Mucosa of descending colon (tissue), 3 donors: ENCODE results near the gene FOXP1. TPM values are rescaled to one million over a fixed set of nuclear protein-coding genes. Genes with fewer than 3 reads are reported as not detected.

Experiments used
- ATAC-seq: fragments of 200-7000 bp; cut with Tn5 transposase; one replicate; pipeline ENCODE4 v1.9.1; 2020; ENCODE audit warnings: mild to moderate bottlenecking, moderate library complexity
- DNase-seq, 3 donors: peaks; one replicate each; pipeline ENCODE4 v3.0.0-alpha.2; 2020
- H3K36me3 ChIP-seq: fragments of 200-600 bp; one replicate; pipeline ENCODE4 v1.8.0; 2021; ENCODE audit warnings: low read depth, mild to moderate bottlenecking
- H3K4me1 ChIP-seq: fragments of 200-600 bp; one replicate; pipeline ENCODE4 v1.8.0; 2021; ENCODE audit warnings: low read depth, mild to moderate bottlenecking
- H3K4me3 ChIP-seq: fragments of 200-600 bp; one replicate; pipeline ENCODE4 v1.8.0; 2021; ENCODE audit warnings: mild to moderate bottlenecking
- H3K9me3 ChIP-seq: fragments of 200-600 bp; one replicate; pipeline ENCODE4 v1.8.0; 2021; ENCODE audit warnings: mild to moderate bottlenecking
- intact Hi-C, 2 donors: fragments of 100-400 bp; cut with DNase I in 1 of 2; cut with micrococcal nuclease in 1 of 2; formaldehyde crosslinking; loops; one replicate each; pipeline versions ENCODE4 v1.11.0 to v1.11.1; 2022; cut with DNase I, micrococcal nuclease
- total RNA-seq, 3 donors: library from RNA; stranded (reverse); fragmentation: NEBNext Ultra II Directional in 2 of 3; extraction: Animal tissue kit (Norgen Biotek cat#: 25700) in 2 of 3; gene quantifications; one replicate each; pipeline versions ENCODE4 v1.2.1 to v1.2.4, GENCODE V29; 2021 to 2023
- TF ChIP-seq, protein P1 (sequence below): fragments of 200-600 bp; IDR thresholded peaks from one replicate; pipeline ENCODE4 v1.8.0; 2022; ENCODE audit warnings: antibody characterized with exemption, mild to moderate bottlenecking
- donor health status: DM: no; HTN: no; CAD: no; lungs with moderate emphysema.
- donor health status: DM: no; HTN: no; CAD: no.
- donor health status: DM: no; HTN: yes; CAD: no.

FOXP1 gene
- total RNA-seq, 3 donors from 2014 or later = 133 to 217 (median 214) TPM

- Histone ChIP-seq H3K9me3 (no peaks in the 10 kb centered on the region), H3K4me3 (no peak overlapping the region), H3K36me3 (no peaks in the 10 kb centered on the region), H3K4me1 (peaks cover 30% of the 10 kb centered on the region)
- DNase-seq = no peak
- intact Hi-C loops = no loop called here
- TF ChIP-seq, protein P1, sequence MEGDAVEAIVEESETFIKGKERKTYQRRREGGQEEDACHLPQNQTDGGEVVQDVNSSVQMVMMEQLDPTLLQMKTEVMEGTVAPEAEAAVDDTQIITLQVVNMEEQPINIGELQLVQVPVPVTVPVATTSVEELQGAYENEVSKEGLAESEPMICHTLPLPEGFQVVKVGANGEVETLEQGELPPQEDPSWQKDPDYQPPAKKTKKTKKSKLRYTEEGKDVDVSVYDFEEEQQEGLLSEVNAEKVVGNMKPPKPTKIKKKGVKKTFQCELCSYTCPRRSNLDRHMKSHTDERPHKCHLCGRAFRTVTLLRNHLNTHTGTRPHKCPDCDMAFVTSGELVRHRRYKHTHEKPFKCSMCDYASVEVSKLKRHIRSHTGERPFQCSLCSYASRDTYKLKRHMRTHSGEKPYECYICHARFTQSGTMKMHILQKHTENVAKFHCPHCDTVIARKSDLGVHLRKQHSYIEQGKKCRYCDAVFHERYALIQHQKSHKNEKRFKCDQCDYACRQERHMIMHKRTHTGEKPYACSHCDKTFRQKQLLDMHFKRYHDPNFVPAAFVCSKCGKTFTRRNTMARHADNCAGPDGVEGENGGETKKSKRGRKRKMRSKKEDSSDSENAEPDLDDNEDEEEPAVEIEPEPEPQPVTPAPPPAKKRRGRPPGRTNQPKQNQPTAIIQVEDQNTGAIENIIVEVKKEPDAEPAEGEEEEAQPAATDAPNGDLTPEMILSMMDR = no peak
- no peak for ATAC-seq
Observed at GRCh38 chr3:71104556-71104955, 479.0 kb downstream of the FOXP1 start.

DNA sequence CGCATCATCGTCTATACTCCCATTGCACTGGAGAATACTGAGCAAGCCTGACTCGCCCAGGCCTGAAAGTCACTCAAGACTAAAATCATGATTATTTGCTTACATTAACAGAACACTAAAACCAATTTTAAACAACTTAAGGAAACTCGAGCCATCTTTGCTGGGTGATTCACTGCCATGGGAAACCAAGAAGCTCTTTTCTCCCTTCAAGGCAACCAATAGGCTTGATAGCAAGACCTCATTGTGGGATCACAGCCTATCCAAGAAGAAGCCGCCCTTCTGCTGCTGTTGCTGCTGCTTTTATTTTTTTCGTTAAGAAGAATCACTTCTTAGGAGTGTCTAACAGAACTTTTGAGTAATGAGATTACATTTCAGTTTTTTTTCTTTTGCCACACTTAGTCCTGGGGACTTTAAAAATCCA lies 479.4 kb downstream of the FOXP1 start:
- Histone ChIP-seq H3K9me3 (no peaks in the 10 kb centered on the region), H3K36me3 (no peaks in the 10 kb centered on the region), H3K4me1 (peaks cover 30% of the 10 kb centered on the region), H3K4me3 (no peak overlapping the region)
- ATAC-seq (peak; percentile 22), DNase-seq (no peak)
- TF ChIP-seq, protein P1 = no peak
- intact Hi-C loops = no loop called here

GRCh38 chr3:71103430-71103921 lies 480.1 kb downstream of the FOXP1 start:
- Histone ChIP-seq H3K36me3 (no peaks in the 10 kb centered on the region), H3K4me1 (peaks cover 30% of the 10 kb centered on the region), H3K4me3 (no peak overlapping the region), H3K9me3 (no peaks in the 10 kb centered on the region)
- DNase-seq = peak; percentile 58 to 76 (median 68)
- peak; percentile 55 for ATAC-seq
- TF ChIP-seq, protein P1 = no peak
- intact Hi-C loops = no loop called here

DNA sequence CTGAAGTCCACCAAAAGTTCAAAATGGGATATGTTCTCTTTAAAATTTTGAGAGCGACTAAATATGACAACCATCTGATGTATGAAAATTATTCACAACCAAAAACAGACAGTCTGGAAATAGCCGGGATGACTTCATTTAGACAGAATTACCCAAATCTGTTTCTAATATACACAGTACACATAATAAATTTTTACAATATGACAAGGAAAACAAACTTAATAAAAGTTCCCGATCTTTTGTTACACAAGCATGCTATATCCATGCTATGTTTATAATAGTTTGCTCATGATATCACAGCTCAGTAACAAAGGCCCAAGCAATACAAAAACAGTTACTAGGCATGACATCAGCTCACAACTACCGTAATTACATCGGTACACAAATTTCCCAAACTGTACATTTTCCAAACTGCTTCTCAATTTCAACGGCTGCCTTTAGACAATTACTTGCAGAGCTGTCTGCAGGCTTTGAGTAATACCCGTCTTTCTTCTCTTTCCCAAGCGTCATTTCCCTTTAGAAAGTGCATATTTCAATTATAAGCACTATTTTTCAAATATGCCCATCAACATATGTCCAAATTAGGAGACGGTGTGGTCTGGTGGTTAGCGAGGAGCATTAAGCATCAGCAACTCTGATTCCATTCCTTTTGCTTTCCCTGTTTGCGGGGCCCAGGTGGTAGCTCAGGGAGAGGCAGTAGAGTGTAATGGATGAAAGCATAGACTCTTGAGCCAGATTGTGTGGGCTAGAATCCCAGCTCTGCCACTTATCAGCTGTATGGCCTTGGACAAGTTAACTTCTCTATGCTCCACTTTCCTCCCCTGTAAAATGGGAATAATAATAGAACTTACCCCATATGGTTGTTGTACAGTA lies 481.2 kb downstream of the FOXP1 start:
- H3K4me3 ChIP-seq = no peak overlapping the region
- TF ChIP-seq, protein P1 = no peak
- no peaks in the 10 kb centered on the region for H3K36me3 ChIP-seq
- peak; percentile 71 for ATAC-seq
- H3K9me3 ChIP-seq = no peaks in the 10 kb centered on the region
- intact Hi-C loops = no loop called here
- DNase-seq = no peak
- peaks cover 30% of the 10 kb centered on the region for H3K4me1 ChIP-seq

GRCh38 chr3:71101626-71102025 lies 481.9 kb downstream of the FOXP1 start:
- H3K9me3 ChIP-seq = no peaks in the 10 kb centered on the region
- H3K4me3 ChIP-seq = no peak overlapping the region
- no peak for DNase-seq
- H3K36me3 ChIP-seq = no peaks in the 10 kb centered on the region
- intact Hi-C loops = no loop called here
- peaks cover 30% of the 10 kb centered on the region for H3K4me1 ChIP-seq
- TF ChIP-seq, protein P1 = no peak
- no peak for ATAC-seq
